Right atrium auricular region (tissue), 2 donors: Measurements from ENCODE around the gene PCTP. TPM values are rescaled to one million over a fixed set of nuclear protein-coding genes. Genes with fewer than 3 reads are reported as not detected.

ENCODE experiments used
- DNase-seq: peaks from one replicate; pipeline ENCODE4 v3.0.0-alpha.2; 2019; ENCODE audit warnings: low spot score
- H3K27ac ChIP-seq, 2 donors: fragments of 200-600 bp; sonication (generic); 1 replicate in 1 of 2; 2 replicates in 1 of 2; pipeline ENCODE4 v1.5.1; 2016 to 2019
- H3K27me3 ChIP-seq, 2 donors: fragments of 200-600 bp; sonication (generic); one replicate each; pipeline versions ENCODE4 v1.5.1 to v1.6.0; 2017 to 2019
- H3K36me3 ChIP-seq: fragments of 200-600 bp; sonication (generic); one replicate; pipeline ENCODE4 v1.5.1; 2016
- H3K4me1 ChIP-seq, 2 donors: fragments of 200-600 bp; sonication (generic); one replicate each; pipeline versions ENCODE4 v1.5.1 to v1.6.0; 2017 to 2019
- H3K4me3 ChIP-seq, 2 donors: fragments of 200-600 bp; sonication (generic); 1 replicate in 1 of 2; 2 replicates in 1 of 2; pipeline ENCODE4 v1.5.1; 2017 to 2019; ENCODE audit warnings: mild to moderate bottlenecking in 1 of 2, moderate library complexity in 1 of 2
- H3K9me3 ChIP-seq, 2 donors: fragments of 200-600 bp; sonication (generic); one replicate each; pipeline ENCODE4 v1.5.1; 2019
- CTCF ChIP-seq, 2 donors: fragments of 200-600 bp; sonication (generic); IDR thresholded peaks; one replicate each; pipeline ENCODE4 v1.5.1; 2019; ENCODE audit warnings: antibody characterized with exemption in 2 of 2
- total RNA-seq, 2 donors: library from RNA; depleted of rRNA; stranded (reverse); fragments of >200 nt; gene quantifications; one replicate each; pipeline ENCODE4 v1.1.0, GENCODE V29; 2016

Gene PCTP
- total RNA-seq, 2 donors from 2014 or later, result 15.1 to 27.0 TPM

DNA sequence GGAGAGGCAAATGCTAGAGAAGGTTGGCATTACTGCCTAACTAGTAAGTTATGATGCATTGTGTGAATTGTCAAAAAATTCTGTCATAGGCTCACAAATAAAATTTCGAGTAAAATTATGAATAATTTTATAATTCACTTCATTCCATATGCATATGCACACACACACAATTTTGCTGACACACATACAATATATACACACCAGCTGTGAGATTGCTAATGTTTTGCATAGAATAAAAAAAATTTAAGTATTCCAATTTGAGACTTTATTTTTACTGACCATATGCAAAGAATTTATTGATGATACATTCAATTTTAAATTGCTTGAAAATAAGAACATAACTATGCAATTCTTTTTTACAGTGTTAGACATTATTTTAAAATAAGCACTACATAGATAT is 21.4 kb upstream of the PCTP start:
- TF ChIP-seq CTCF (IDR thresholded peaks at IDR 0.05), result no peak
- no peaks in the 10 kb centered on the region for H3K9me3 ChIP-seq
- peaks cover 0 to 70% of the 10 kb centered on the region in 2 donors for H3K4me1 ChIP-seq
- peak overlapping the region in 1 of 2 donors; percentile 93 for H3K27ac ChIP-seq
- peak overlapping the region; percentile 35 to 40 for H3K4me3 ChIP-seq
- no peaks in the 10 kb centered on the region for H3K27me3 ChIP-seq
- H3K36me3 ChIP-seq, result no peaks in the 10 kb centered on the region
- no peak for DNase-seq

- TF ChIP-seq CTCF (IDR thresholded peaks at IDR 0.05), result no peak
- Histone ChIP-seq H3K9me3 (no peaks in the 10 kb centered on the region), H3K36me3 (no peaks in the 10 kb centered on the region), H3K4me1 (peaks cover 0 to 66% of the 10 kb centered on the region in 2 donors), H3K27me3 (no peaks in the 10 kb centered on the region), H3K4me3 (peak overlapping the region; percentile 35 to 40), H3K27ac (peak overlapping the region; percentile 82 to 93)
- DNase-seq, result no peak
Measured at GRCh38 chr17:55730380-55730779, 20.5 kb upstream of the PCTP start.

DNA sequence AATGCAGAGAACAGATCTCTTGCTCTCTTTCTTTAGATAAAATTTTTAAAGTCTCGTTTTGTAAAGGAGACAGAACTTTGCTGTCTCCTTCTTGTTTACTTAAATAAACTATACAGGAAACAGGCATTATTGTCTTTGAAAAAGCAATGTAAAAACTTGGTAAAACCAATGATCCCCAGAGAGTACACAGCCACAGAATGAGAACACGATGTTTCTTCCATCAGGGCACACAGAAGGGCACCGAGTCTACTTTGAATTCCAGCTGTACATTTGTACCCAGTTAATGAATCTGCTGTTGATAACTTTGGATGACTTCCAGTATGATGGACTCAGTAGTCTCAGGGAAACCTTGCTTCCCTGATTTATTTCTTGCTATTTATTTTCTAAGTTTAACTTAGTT is 20.0 kb upstream of the PCTP start:
- Histone ChIP-seq H3K36me3 (no peaks in the 10 kb centered on the region), H3K27ac (peak overlapping the region; percentile 82 to 93), H3K4me3 (peak overlapping the region; percentile 35 to 40), H3K9me3 (no peaks in the 10 kb centered on the region), H3K27me3 (no peaks in the 10 kb centered on the region), H3K4me1 (peaks cover 0 to 61% of the 10 kb centered on the region in 2 donors)
- no peak for TF ChIP-seq CTCF (IDR thresholded peaks at IDR 0.05)
- DNase-seq, result no peak

DNA sequence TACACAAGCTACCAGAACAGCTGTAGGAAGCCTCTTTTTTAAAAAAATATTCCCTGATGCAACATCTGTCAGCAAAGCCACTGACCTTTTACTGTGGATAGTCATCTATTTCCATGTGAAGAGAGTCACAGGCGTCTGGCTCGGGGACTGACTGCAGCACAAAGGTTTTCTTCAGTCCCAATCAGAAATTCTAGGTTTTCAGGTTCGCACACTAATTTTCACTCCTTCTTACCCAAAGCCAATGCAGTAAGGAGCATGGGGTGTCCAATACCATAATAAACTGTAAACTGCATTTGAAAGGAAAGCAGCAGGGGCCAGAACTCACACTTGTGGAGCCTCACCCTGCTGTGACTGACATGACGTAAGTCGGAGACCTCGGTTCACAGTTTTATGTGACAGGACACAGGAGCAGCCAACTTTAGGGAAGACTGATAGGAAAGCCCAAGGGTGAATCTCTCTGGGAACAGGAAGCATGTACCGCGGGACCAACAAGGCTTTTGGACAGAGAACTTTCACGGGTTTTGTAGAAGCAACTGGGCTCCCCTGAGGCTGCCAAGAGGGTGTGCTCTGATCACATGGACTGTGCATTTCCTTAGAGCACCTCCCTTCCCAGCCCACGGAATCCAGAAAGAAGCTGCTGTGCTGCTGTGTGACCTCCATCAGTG is 19.1 kb upstream of the PCTP start:
- DNase-seq, result peak; percentile 90
- Histone ChIP-seq H3K27me3 (no peaks in the 10 kb centered on the region), H3K4me1 (peaks cover 0 to 52% of the 10 kb centered on the region in 2 donors), H3K36me3 (no peaks in the 10 kb centered on the region), H3K9me3 (no peaks in the 10 kb centered on the region), H3K4me3 (peak overlapping the region; percentile 35 to 40), H3K27ac (peak overlapping the region; percentile 82 to 93)
- no peak for TF ChIP-seq CTCF (IDR thresholded peaks at IDR 0.05)

DNA sequence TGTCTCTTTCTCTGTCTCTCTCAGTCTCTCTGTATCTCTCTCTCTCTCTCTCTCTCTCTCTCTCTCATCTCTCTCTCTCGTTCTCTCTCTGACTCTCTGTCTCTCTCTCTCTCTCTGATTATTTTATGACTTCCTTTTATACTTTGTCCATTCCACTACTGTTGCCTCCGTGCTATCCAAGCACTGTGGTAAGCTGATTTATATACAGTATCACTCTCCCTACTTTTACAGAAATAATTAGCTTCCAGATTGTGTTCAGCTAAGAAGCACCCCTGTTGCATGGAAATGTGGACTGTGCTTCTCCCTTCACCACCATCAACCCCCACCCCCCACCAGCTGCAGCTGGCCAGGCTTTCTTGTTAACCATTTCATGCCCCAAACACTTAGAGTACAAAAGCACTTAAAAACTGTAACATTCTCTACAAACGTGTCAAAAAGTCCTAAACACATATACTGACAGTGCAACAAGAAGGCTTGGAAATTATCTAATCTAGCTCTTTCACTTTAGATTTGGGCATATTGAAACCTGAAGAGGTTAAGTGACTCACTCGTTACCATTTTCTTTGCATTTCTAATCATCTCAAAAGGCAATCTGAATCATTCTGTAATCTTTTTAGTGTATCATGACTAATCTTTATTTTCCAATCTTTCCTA is 16.6 kb upstream of the PCTP start:
- Histone ChIP-seq H3K4me3 (no peak overlapping the region), H3K4me1 (peaks cover 0 to 32% of the 10 kb centered on the region in 2 donors), H3K9me3 (no peaks in the 10 kb centered on the region), H3K27ac (peak overlapping the region; percentile 82 to 93), H3K27me3 (no peaks in the 10 kb centered on the region), H3K36me3 (no peaks in the 10 kb centered on the region)
- no peak for TF ChIP-seq CTCF (IDR thresholded peaks at IDR 0.05)
- no peak for DNase-seq
